SW480 (cell line): ENCODE measurements around the gene CEBPZOS.
A peak's percentile ranks its signal among the peaks of the same experiment; 100 is the strongest.

Experiments
- DNase-seq: peaks from one replicate; pipeline ENCODE4 v3.0.0-alpha.2; 2016; ENCODE audit warnings: low spot score

The CEBPZOS gene

DNA sequence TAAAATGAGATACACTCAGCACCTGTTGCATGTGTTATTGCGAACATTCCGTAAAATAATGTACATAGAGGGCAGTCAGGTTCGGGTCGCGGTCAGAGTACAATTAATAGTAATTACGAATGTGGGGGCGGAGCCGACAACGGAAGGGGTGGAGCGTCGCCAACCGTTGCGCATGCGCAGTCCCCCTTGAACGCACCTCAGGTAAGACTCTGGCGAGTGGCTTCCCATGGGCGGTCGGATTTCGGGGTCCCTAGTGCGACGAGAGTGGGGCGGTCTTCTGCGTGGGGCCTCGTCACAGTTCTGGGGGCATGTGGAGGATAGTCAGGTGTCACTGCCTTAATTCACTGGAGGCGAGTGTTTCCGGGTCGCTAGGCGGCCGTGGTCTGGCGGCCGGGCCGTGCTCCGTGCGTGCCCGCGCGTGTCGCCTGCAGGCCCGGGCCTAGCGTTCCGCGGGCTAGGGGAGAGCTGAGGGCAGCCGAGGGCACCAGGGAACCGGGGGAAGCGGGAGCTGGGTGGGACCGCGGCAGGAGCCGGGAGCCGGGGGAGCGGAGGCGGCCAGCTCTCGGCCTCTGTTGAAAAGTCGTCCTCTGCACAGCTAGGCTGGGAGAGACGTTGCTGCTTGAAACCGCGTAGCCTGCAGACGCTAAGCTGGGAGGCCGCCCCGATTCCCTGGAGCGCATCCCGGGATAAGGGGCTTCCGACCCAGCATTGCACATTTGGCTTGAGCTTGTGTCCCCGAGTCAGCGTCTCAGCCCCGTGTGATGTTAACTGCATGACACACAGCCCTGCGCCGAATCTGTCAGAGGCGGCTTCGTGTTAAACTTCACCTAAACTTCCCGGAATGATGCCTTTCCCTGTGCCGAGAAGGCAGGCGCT lies at the start of gene CEBPZOS:
Gene CEBPZOS, plus strand, starts transcription at position 177 of the 876 bp plus-strand sequence. CDS start 3,209 bp downstream, outside the sequence.
- DNase-seq, result peak; percentile 82

GRCh38 chr2:37148325-37148724 lies 48.0 kb upstream of the CEBPZOS start:
- no peak for DNase-seq

GRCh38 chr2:37149626-37150322 lies 46.5 kb upstream of the CEBPZOS start:
- no peak for DNase-seq

DNA sequence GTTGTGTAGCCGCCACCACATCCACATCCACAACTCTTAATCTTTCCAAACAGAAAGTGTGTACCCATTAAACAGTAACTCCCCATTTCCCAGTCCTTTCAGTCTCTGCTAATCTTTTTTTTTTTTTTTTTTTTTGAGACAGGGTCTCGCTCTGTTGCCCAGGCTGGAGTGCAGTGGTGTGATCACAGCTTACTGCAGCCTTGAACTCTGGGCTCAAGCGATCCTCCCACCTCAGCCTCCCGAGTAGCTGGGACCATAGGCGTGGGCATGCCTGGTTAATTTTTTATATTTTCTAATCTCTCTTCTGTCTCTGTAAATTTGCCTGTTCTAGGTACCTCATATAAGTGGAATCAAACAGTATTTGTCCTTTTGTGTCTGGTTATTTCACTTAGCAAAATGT lies 43.1 kb upstream of the CEBPZOS start:
- DNase-seq, result no peak

DNA sequence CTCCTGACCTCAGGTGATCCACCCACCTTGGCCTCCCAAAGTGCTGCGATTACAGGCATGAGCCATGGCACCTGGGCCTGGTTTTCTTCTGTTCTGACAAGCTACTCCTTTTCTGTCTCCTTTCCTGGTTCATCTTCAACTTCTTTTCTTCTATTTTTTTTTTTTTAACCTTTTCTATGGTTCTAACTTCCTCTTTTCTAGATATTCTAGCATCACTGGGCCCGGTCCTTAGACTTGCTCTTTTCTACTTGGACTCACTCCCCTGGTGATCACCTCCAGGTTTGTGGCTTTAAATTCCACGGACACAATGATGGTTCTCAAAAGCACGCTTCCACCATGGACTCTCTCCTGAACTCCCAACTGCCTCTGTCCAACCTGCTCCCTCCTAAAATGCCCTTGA lies 41.5 kb upstream of the CEBPZOS start:
- no peak for DNase-seq

- DNase-seq, result peak; percentile 57
These were observed 40.0 kb upstream of the CEBPZOS start for GRCh38 chr2:37156071-37156856.

DNA sequence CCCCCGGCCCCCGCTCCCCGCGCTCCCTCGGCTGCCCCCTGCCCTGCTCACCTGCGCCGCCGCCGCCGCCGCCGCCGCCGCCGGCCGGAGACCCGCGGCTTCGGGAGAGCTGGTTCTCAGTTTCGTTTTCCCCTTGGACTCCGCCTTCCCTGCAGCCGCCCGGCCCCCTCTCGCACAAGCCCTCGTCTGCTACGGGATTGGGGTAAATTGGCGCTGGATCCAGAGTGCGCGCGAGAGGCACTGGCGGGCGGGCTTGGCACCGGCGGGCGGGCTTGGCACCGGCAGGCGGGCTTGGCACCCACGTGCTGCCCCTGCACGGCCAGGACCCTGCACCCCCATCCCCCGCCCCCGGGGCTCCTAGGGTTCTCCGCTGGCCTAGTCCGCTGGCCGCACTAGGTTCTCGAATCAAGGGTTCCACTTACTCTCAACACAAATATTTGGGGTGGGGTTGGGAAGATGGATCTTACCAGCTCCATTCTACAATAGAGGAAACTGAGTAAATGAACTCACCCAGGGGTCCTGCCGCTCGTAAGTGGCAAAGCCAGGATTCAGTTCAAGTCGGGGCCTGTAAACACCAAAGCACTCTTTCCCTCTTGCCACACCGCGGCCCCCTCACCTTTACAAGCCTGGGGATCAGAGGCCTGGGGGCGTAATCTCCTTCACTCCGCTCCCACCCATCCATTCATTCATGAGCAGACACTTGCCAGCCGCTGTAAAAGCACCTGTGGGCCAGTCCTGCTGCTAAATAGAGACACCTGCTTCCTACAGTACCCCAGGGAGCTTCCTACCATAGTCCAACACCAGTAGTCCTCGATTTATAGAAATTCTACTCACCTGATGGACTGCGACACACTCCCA lies 39.2 kb upstream of the CEBPZOS start, which contains the start of gene EIF2AK2:
Gene EIF2AK2, minus strand, starts transcription at position 124 of the 858 bp plus-strand sequence. CDS start 9,174 bp downstream, outside the sequence.
- DNase-seq, result peak; percentile 92

- no peak for DNase-seq
These were observed 31.5 kb upstream of the CEBPZOS start for GRCh38 chr2:37164757-37165156.

- no peak for DNase-seq
These were observed 28.6 kb upstream of the CEBPZOS start for GRCh38 chr2:37167636-37168180.

- peak; percentile 62 for DNase-seq
These were observed 27.9 kb upstream of the CEBPZOS start for GRCh38 chr2:37168217-37168981.

DNA sequence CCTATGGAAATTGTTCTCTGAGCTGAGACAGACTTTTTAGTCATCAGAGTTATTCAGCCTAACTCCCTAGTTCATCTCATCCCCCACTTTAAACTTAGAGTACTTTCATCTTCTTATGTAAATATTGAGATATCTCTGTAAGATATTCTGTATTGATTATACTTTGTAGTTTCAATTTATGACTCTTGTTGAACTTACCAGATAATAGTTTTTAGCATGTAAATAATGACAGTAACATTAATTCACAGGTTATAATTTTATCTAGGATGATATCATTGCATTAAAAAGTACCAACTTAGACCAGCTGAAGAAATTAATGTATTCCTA lies 24.7 kb upstream of the CEBPZOS start:
- no peak for DNase-seq

GRCh38 chr2:37173741-37174140 lies 22.6 kb upstream of the CEBPZOS start:
- no peak for DNase-seq

DNA sequence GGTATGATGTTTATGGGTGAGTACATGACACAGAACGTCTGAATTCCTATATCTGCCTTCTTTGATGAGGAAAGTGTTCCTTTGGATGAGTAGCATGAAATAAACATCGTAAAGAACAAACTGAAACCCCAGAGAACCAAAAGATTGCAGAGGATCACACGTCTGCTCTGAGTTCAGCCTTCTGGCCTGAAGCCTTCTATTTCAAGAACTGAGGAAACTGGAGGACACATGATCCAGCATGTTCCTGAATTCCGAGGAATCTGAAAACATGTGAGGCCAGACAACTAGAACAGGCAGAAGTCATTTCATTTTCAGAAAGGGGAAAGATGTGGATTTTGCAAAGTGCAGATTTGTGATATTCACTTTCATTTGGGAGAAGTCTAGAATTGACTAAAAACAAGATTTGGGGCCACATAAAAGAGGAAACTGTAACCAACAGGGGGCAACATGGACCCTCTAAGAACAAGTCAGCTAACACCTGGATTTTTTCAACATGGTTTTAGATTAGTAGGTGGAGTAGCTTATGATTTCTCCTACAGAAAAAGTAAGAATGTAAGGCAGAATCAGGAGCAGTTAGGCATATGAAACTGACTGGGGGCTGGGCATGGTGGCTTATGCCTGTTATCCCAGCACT lies 16.2 kb upstream of the CEBPZOS start:
- no peak for DNase-seq

DNA sequence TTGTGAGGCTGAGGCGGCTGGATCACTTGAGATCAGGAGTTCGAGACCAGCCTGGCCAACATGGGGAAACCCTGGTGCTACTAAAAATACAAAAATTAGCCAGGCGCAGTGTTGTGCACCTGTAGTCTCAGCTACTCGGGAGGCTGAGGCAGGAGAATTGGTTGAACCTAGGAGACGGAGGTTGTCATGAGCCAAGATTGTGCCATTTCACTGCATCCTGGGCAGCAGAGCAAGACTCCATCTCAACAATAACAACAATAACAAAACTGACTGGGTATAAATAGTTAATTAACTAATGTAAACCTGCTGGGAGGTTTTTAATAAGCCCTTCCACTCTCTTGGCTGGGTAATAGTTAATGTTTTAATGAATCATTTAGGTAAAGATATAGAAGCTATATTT lies 15.7 kb upstream of the CEBPZOS start:
- DNase-seq, result no peak

DNA sequence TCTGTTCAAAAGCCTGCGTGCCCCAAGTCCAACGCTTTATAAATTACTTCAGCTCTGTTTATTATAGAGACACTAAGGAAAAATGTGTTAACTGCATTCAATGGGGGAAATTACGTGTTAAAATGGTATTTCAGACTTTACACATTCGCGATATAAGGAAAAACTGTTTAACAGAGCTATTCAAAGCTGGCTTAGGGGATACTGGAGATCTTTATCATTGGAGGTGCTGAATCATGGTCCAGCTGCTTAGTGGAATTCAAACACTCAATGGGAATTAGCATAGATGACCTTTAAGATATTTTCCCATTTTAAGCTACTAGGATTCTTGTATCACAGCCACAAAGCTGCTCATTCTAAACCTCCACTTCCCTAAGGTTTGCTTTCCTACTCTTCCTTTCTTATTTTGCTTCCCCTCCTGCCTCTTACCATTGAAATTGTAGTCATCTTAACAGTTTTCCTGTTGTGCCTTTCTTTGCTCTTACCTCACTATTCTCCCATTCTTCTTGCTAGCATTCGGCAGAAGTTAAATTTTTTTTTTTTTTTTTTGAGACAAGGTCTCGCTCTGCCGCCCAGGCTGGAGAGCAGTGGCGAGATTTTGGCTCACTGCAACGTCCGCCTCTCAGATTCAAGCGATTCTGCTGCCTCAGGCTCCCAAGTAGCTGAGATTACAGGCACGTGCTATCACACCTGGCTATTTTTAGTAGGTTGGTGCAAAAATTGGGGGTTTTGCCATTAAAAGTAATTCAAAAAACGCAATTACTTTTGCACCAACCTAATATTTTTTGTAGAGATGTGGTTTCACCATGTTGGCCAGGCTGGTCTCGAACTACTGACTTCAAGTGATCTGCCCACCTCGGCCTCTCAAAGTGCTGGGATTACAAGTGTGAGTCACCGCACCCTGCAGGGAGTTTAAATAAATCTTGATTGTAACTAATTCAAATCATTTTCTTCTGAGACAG lies 14.3 kb upstream of the CEBPZOS start:
- DNase-seq, result no peak

DNA sequence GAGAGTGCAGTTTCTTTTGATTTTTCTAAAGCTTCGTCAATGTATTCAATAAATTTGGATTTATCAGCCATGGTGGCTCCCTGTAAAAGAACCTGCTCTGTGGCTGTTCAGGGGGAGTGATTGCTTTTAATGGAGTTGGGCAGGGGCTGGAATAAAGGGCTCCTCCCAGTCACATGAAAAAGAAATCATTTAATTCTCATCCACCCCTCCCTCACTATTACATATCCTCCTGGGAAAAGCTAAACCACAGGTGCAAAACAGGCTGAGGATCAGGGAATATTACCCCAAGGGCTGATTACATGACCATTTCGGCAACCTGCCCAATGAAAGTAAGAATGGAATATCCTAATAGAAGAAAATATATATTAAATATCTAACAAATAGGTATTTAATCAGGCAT lies 7.7 kb upstream of the CEBPZOS start, which contains the start of gene SULT6B1:
Gene SULT6B1, minus strand, starts transcription at position 101 of the 400 bp plus-strand sequence. Its CDS starts 30 bp downstream, at position 71.
- no peak for DNase-seq

DNA sequence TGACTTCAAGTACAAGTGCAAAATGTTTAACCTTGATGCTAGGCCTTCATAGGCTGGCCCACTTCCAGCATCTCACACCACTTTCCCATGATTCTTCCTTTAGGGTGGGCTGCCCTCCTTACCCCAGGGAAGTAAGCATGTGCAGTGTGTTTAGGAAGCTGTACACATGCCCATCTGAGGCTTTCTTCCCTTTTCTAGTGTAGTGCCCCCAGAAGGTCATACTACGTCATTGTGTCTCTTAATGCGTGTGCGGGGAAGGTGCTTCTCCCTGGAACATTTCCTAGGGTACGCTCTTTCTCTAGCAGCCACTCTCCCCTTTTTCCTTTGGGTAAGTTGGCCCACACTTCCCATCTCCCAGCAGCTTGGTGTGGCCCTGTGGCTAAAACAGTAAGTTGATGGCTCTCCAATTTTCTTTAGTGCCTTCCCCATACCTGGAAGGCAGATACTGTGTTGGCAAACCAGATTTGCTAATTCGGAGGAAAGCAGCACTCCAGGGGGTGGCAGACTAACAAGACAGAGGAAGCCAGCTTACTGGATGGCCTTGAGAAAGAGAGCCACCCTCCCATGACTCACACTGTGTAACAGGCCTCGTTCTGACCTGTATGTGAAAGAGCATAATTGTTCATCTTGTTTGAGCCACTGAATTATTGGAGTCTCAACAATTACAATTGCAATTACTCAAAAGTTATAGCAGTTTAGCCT lies 6.7 kb upstream of the CEBPZOS start:
- DNase-seq, result peak; percentile 68

DNA sequence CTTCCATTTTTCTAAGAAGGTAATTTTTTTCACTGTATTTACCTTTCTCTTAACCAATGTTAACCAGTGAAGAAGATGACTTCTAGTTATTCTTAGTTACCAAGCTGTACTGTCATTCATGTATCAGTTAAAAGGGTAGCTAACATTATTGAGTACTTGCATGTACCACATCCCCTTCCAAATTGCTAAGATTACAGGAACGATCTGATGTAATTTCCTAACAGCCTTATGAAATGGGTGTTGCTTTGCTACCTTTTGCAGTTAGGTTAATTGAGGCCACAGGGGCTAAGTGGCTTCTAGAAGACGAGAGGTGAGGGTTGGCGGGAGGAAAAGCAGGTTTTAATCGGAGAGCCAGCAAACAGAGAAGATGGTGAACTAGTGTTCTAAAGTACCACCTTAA lies 6.0 kb upstream of the CEBPZOS start:
- DNase-seq, result no peak
